Muscle layer of duodenum (tissue), 2 donors: ENCODE measurements around the gene ARHGAP21.

Experiments used
- H3K27ac ChIP-seq: one replicate; pipeline ENCODE4 v1.7.0; 2013; ENCODE audit warnings: mild to moderate bottlenecking, low read length
- H3K27me3 ChIP-seq: one replicate; pipeline ENCODE4 v1.7.0; 2013; ENCODE audit warnings: low read depth, mild to moderate bottlenecking, control low read depth, low read length
- H3K36me3 ChIP-seq, 2 donors: one replicate each; pipeline ENCODE4 v1.7.0; 2013; ENCODE audit warnings: low read length in 2 of 2, control low read depth in 1 of 2, mild to moderate bottlenecking in 1 of 2; ENCODE audit not compliant: insufficient read depth in 2 of 2, control insufficient read depth in 1 of 2
- H3K4me1 ChIP-seq, 2 donors: one replicate each; pipeline ENCODE4 v1.7.0; 2013; ENCODE audit warnings: low read length in 2 of 2, mild to moderate bottlenecking in 2 of 2, control low read depth in 1 of 2, moderate library complexity in 1 of 2; ENCODE audit not compliant: insufficient read depth in 2 of 2, control insufficient read depth in 1 of 2
- H3K4me3 ChIP-seq, 2 donors: one replicate each; pipeline ENCODE4 v1.7.0; 2013; ENCODE audit warnings: low read length in 2 of 2, low read depth in 1 of 2, mild to moderate bottlenecking in 1 of 2
- H3K9me3 ChIP-seq, 2 donors: one replicate each; pipeline ENCODE4 v1.7.0; 2013; ENCODE audit warnings: low read length in 2 of 2, control low read depth in 1 of 2, mild to moderate bottlenecking in 1 of 2; ENCODE audit not compliant: control insufficient read depth in 1 of 2
- donor health status: healthy.

ARHGAP21 gene

DNA sequence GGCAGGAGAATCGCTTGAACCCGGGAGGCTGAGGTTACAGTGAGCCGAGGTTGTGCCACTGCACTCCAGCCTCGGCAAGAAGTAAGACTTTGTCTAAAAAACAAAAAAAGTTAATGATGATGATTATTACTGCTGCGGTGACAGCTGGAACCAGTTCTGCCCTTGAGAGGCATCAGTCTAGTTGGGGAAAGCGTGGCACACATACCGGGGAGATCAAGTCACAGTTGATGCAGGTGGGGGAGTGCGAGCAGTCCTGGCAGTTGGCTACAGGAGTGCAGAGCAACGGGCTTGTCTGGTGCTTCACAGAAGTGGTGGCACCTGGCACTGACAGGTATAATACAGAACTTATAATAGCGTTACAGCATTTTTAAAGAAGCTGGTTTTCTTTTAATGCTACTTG is 173.0 kb downstream of the ARHGAP21 start:
- Histone ChIP-seq H3K9me3 (no peaks in the 10 kb centered on the region), H3K4me1 (no peaks in the 10 kb centered on the region), H3K27ac (no peak overlapping the region), H3K4me3 (no peak overlapping the region), H3K36me3 (no peaks in the 10 kb centered on the region), H3K27me3 (no peaks in the 10 kb centered on the region)

DNA sequence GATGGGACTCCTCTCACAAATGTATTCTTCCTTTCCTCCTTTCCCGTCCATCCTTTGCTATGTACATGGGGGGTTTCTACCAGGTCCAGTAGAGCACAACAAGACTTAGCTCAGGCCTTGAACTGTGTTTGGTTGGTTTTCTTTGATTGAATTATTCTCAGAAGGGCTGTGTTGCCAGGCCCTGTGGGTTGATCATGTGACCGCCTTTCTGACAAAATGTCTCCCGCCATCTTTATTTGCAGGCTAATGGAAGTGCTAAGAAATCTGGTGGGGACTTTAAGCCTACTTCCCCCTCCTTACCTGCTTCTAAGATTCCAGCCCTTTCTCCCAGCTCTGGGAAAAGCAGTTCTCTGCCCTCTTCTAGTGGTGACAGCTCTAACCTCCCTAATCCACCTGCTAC is 178.1 kb downstream of the ARHGAP21 start:
- H3K4me1 ChIP-seq, result no peaks in the 10 kb centered on the region
- no peaks in the 10 kb centered on the region for H3K9me3 ChIP-seq
- H3K36me3 ChIP-seq, result peaks cover 0 to 13% of the 10 kb centered on the region in 2 donors
- no peaks in the 10 kb centered on the region for H3K27me3 ChIP-seq
- H3K27ac ChIP-seq, result no peak overlapping the region
- H3K4me3 ChIP-seq, result no peak overlapping the region

DNA sequence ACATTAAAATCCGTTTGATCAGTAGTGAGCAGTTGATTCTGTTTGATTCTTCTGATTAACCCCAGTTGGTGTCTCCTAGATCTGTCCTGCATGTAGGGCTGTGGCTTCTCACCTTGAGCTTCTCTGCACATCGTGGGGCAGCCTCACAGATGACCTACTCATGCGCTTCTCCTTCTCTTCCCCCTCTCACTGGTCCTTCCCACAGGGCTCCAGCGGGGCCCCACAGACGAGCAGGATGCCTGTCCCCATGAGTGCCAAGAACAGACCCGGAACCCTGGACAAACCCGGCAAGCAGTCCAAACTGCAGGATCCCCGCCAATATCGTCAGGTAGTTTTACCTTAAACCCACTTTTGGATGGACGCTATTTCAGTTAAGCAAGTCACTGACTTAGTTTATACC is 178.9 kb downstream of the ARHGAP21 start:
- H3K4me1 ChIP-seq, result no peaks in the 10 kb centered on the region
- H3K27me3 ChIP-seq, result no peaks in the 10 kb centered on the region
- no peaks in the 10 kb centered on the region for H3K9me3 ChIP-seq
- H3K4me3 ChIP-seq, result no peak overlapping the region
- H3K27ac ChIP-seq, result no peak overlapping the region
- H3K36me3 ChIP-seq, result peaks cover 0 to 13% of the 10 kb centered on the region in 2 donors

DNA sequence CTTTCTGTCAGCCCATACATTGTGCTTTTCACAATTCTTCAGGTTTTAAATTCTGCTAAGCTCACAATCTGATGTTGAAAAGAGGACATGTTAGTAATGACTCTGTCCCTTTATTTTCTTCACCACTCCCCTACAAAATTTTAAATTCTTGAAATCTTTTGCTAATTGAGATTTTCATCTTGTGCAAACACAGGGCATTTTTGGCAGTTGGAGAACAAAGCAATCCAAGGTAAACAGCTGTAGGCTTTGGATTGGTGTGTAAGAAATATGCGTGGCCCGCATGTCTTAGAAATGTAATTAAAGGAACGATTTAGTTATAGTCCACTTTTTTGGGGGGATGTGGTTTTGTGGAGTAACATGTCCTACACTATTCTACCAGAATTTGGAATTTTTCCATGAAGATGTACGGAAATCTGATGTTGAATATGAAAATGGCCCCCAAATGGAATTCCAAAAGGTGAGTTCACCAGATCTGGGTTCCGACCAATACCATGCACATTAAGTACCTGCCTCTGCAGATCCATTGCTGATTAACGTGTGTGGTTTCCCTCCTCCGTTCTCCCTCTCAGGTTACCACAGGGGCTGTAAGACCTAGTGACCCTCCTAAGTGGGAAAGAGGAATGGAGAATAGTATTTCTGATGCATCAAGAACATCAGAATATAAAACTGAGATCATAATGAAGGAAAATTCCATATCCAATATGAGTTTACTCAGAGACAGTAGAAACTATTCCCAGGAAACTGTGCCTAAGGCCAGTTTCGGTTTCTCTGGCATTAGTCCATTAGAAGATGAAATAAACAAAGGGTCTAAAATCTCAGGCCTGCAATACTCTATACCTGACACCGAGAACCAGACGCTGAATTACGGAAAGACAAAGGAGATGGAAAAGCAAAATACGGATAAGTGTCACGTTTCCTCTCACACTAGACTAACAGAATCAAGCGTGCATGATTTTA is 181.1 kb downstream of the ARHGAP21 start:
- H3K36me3 ChIP-seq, result peaks cover 13 to 18% of the 10 kb centered on the region in 2 donors

DNA sequence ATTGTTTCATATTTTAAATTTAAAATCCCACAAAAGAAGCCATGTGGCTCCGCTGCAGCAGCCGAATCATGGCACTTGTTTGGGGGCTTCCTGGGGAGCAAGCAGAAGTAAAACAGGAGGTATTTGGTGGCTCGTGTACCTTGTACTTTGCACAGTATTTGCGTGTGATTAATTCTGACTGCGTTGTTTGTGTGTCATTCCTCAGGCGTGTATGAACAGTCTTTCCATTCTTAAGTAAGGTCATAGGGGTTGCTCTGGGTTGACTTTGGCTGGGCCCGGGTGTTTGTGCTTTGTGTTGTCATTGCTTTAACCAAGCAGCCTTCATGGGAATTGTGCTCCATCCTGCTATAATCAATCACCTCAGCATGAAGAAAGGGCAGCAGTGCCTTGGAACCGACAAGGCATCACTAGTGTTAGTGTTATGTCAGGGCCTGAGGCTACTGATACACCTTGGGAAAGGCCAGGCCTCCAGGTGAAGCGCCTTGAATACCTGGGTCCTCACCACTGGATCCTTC is 182.4 kb downstream of the ARHGAP21 start:
- no peak overlapping the region for H3K27ac ChIP-seq
- H3K9me3 ChIP-seq, result no peaks in the 10 kb centered on the region
- H3K4me1 ChIP-seq, result no peaks in the 10 kb centered on the region
- H3K4me3 ChIP-seq, result no peak overlapping the region
- H3K36me3 ChIP-seq, result peaks cover 19 to 20% of the 10 kb centered on the region in 2 donors
- no peaks in the 10 kb centered on the region for H3K27me3 ChIP-seq

More for the DNA sequence above, 181.1 kb downstream of the ARHGAP21 start:
- Histone ChIP-seq H3K4me3 (no peak overlapping the region), H3K4me1 (no peaks in the 10 kb centered on the region), H3K27me3 (no peaks in the 10 kb centered on the region), H3K27ac (no peak overlapping the region), H3K9me3 (no peaks in the 10 kb centered on the region)

DNA sequence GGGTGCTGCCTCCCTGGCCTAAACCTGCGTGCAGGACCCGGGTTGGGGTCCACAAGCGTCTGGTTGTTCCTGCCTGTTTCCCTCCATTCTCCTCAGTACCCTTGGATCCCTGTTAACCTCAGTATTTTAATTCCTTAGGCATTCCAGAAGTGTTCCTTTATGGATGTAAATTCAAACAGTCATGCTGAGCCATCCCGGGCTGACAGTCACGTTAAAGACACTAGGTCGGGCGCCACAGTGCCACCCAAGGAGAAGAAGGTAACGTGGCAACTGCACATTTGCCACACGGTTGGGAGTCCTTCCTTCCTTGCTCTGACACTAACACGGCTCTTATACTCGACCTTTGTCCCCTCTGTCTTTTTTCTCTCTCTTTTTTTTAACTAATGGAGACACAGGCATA is 187.1 kb downstream of the ARHGAP21 start:
- no peaks in the 10 kb centered on the region for H3K27me3 ChIP-seq
- no peak overlapping the region for H3K27ac ChIP-seq
- H3K9me3 ChIP-seq, result no peaks in the 10 kb centered on the region
- H3K4me1 ChIP-seq, result no peaks in the 10 kb centered on the region
- H3K36me3 ChIP-seq, result peaks cover 20 to 46% of the 10 kb centered on the region in 2 donors
- H3K4me3 ChIP-seq, result no peak overlapping the region

DNA sequence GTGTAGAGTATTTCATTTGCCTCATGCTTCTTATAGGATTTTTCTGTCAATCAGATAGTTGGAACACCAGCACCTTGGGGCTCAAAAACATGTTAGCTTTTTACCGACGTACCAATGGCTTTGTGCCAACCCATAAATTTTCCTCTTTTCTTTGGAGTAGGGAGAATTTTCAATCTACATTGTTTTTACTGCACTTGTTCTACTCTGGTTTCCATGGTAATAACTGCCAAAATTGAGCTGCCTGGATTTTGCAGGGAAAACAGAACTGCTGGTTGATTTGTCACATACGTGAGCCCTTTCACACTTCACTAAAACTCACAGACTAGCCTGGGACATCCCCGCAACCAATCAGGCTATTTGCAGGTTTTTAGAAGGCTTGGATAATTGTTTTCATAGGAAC is 189.7 kb downstream of the ARHGAP21 start:
- Histone ChIP-seq H3K36me3 (peaks cover 20 to 46% of the 10 kb centered on the region in 2 donors), H3K4me3 (no peak overlapping the region), H3K9me3 (no peaks in the 10 kb centered on the region), H3K27ac (no peak overlapping the region), H3K4me1 (no peaks in the 10 kb centered on the region), H3K27me3 (no peaks in the 10 kb centered on the region)
